GM19240 (cell line): ENCODE data around the gene ZMIZ1.

Source experiments
- DNase-seq: peaks from one replicate; pipeline ENCODE4 v3.0.0; 2011; ENCODE audit warnings: low spot score; ENCODE audit not compliant: insufficient read length

The ZMIZ1 gene

GRCh38 chr10:79352035-79352877, 283.5 kb downstream of the ZMIZ1 start:
- DNase-seq, result no peak

DNA sequence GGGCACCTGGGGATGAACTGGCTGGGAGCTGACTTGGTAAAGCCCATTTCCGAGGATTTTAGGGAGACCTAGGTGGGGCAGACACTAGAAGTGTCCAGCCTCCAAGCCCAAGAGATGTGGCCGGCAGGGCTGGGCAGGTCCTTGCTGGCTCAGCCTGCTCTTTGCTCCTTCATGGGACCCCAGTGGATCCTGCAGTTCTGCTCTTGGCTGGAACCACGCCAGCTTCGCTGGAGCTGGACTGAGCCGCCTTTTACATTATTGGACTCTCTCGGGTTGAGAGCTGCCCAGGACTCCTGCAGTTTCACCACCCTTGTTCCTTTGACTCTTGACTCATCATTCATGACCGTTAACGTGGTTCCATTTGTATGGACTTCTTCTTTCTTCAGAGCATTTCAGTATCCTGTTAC, 284.2 kb downstream of the ZMIZ1 start:
- no peak for DNase-seq

GRCh38 chr10:79353726-79354125, 285.0 kb downstream of the ZMIZ1 start:
- DNase-seq, result no peak

DNA sequence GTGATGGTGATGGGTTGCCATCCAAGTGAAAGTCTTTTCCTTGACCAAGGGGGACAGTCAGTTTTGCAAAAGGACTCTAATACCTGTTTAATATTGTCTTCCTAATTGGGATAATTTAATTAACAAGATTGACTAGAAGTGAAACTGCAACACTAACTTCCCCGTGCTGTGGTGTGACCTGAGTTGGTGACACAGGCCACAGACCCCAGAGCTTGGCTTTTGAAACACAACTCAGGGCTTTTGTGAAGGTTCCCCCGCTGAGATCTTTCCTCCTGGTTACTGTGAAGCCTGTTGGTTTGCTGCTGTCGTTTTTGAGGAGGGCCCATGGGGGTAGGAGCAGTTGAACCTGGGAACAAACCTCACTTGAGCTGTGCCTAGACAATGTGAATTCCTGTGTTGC, 285.4 kb downstream of the ZMIZ1 start:
- no peak for DNase-seq

DNA sequence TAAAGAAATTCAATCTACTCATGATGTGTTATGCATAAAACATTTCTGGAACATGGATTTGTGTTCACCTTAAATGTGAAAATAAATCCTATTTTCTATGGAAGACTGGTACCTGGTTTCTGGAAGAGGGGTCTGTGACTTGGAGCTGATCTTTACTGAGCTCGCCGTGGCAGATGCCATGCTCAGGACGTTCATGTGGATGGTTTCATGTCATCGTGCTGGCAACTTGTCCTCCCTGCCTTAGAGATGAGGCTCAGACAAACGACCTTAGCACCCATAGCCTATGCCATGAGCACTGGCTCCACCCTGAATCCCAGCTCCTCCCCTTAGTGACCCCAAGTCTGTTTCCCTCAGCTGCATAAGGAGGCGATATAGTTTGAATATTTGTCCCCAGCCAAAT, 285.8 kb downstream of the ZMIZ1 start:
- DNase-seq, result no peak

GRCh38 chr10:79355420-79356017, 286.8 kb downstream of the ZMIZ1 start:
- no peak for DNase-seq

- DNase-seq, result no peak
Measured at GRCh38 chr10:79356104-79356503, 287.3 kb downstream of the ZMIZ1 start.

GRCh38 chr10:79357180-79357579, 288.4 kb downstream of the ZMIZ1 start:
- no peak for DNase-seq

DNA sequence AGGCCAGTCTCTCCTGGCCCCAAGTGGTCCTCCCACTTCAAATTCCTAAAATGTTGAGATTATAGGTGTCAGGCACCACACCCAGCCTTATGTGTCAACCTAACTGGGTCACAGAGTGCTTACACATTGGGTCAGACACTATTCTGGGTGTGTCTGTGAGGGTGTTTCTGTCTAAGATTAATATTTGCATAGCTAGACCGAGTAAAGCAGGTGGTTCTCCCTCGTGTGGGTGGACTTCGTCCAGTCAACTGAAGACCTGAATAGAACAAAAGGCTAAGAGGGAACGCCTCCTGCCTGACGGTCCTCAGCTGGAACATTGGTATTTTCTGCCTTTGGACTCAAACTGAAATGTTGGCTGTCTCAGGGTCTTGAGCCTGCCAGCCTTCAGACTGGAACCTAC, 290.0 kb downstream of the ZMIZ1 start:
- no peak for DNase-seq

GRCh38 chr10:79359816-79360498, 291.2 kb downstream of the ZMIZ1 start:
- no peak for DNase-seq

DNA sequence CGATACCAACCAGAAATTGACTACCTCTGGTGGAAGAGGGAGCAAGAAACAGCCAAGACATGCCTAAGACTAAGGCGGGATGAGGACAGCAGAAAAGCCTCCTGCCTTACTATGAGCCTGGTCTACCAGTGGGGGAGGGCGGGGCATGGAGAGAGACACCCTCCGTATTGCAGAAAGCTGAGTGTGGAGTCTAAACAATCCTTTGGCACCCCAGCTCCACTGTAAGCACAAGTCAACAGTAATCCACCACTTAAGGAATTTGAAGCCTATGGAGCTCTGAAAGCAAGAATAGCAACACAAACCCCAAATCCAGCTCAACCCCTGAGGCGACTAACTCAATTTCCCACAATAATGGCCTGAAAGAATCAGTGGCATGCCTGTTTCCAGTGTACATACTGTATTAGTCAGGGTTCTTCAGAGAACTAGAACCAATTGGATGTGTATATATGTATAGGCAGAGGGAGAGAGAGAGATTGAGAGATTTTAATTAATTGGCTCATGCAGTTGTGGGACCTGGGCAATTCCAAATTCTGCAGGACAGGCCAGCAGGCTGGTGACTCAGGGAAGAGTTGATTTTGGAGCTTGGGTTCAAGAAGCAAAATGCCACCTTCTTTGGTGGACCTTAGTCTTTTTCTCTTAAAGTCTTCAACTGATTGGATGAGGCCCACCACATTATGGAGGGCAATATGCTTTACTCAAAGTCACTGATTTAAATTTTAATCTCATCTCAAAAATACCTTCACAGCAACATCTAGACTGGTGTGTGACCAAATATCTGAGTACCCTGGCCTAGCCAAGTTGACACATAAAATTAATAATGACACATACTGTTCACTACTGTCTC, 292.0 kb downstream of the ZMIZ1 start:
- no peak for DNase-seq

DNA sequence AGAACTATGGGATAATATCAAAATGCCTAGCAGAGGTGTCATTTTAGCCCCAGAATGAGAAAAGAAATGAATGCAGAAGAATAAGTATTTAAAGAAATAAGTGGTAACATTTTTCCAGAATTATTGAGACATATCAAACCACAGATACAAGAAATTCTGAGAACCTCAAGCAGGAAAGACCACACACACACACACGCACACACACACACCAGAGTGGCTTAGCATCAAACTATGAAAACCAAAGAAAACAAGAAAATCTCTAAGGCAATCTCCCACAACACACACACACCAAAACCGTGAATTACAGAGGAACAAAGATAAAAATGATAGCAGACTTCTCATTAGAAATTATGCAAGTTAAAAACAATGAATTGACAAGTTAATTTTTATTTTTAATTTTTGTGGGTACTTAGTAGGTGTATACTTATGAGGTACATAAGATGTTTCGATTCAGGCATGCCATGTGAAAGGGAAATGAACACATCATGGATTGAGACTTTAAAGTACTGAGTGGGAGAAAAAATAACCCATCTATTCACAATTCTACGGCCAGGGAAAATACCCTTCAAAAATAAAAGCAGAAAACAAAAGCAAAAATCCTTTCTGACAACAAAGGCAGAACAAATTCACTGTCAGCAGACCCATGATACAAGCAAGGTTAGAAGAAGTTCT, 293.1 kb downstream of the ZMIZ1 start:
- DNase-seq, result no peak
